ENCODE results near the gene VCPKMT. TPM values are rescaled to one million over a fixed set of nuclear protein-coding genes. Genes with fewer than 3 reads are reported as not detected.

The VCPKMT gene
- total RNA-seq, 4 donors from 2014 or later = 0.69 to 8.2 (median 4.9) TPM

DNA sequence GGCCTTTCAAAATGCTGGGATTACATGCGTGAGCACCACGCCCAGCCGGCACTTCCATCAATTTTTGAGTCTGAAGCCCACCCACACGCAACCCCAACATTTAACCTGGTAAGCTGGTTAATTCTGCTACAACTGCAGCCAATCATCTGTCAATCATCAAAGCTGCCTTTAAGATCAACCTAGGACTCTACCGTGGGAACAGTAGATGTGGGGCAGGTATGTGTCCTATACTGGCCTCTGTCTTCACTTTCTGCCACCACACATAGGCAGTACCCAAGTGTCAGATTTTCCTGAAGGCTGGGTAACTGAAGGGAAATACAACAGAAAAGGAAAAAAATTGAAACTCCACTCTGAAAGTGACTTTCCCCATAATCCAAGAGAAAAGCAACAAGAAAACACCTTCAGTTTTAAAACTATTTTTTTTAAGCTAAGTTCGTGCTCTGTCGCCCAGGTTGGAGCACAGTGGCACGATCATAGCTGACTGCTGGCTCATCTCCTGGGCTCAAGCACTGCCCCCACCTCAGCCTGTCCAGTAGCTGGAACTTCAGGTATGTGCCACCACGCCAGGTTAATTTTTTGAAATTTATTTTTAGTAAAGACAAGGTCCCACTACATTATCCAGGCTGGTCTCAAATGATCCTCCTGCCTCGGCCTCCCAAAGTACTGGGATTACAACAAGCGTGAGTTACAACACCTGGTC, 22.2 kb downstream of the VCPKMT start:
- 89 to 95% methylated on average over 6 to 7 of the region's 11 CpGs for WGBS, 2 donors (ENCODE audit: low coverage in 1 of 2)
- Histone ChIP-seq H3K4me1 (no peaks in the 10 kb centered on the region), H3K9me3 (no peaks in the 10 kb centered on the region), H3K36me3 (peaks cover 0 to 14% of the 10 kb centered on the region in 2 donors), H3K27ac (no peak overlapping the region), H3K4me3 (no peak overlapping the region), H3K27me3 (no peaks in the 10 kb centered on the region)
- TF ChIP-seq POLR2AphosphoS5 (IDR thresholded peaks at IDR 0.05) (no peak), EP300 (IDR thresholded peaks at IDR 0.05) (no peak), POLR2A (IDR thresholded peaks at IDR 0.05) (no peak)
- TF ChIP-seq, protein P1, sequence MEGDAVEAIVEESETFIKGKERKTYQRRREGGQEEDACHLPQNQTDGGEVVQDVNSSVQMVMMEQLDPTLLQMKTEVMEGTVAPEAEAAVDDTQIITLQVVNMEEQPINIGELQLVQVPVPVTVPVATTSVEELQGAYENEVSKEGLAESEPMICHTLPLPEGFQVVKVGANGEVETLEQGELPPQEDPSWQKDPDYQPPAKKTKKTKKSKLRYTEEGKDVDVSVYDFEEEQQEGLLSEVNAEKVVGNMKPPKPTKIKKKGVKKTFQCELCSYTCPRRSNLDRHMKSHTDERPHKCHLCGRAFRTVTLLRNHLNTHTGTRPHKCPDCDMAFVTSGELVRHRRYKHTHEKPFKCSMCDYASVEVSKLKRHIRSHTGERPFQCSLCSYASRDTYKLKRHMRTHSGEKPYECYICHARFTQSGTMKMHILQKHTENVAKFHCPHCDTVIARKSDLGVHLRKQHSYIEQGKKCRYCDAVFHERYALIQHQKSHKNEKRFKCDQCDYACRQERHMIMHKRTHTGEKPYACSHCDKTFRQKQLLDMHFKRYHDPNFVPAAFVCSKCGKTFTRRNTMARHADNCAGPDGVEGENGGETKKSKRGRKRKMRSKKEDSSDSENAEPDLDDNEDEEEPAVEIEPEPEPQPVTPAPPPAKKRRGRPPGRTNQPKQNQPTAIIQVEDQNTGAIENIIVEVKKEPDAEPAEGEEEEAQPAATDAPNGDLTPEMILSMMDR (IDR thresholded peaks at IDR 0.05) = no peak
- ATAC-seq = no peak

DNA sequence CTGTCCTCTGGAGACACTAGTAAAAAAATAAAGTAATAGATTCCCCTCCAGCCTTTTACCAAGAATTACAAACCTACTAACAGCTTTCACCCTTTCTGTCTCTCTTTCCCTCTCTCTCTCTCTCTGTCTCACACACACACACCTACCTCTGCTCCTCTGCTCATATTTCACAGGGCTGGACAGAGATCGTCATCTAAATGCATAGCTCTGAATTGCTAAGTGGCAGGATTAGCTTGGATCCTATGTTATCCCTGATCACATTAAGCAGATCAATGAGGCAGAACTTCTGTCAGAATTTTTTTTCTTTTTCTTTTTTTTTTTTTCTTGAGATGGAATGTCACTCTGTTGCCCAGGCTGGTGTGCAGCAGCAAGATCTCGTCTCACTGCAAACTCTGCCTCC, 22.9 kb downstream of the VCPKMT start:
- Histone ChIP-seq H3K9me3 (no peaks in the 10 kb centered on the region), H3K27ac (no peak overlapping the region), H3K4me3 (no peak overlapping the region), H3K4me1 (no peaks in the 10 kb centered on the region), H3K36me3 (peaks cover 0 to 14% of the 10 kb centered on the region in 2 donors), H3K27me3 (no peaks in the 10 kb centered on the region)
- WGBS, 2 donors (ENCODE audit: low coverage in 1 of 2) = 92% methylated on average over 1 of the region's 2 CpGs; no CpG with 5 or more reads in 1 of the 2 donors
- ATAC-seq = no peak
- TF ChIP-seq POLR2AphosphoS5 (IDR thresholded peaks at IDR 0.05) = no peak
- no peak for TF ChIP-seq EP300 (IDR thresholded peaks at IDR 0.05)
- TF ChIP-seq POLR2A (IDR thresholded peaks at IDR 0.05) = no peak

DNA sequence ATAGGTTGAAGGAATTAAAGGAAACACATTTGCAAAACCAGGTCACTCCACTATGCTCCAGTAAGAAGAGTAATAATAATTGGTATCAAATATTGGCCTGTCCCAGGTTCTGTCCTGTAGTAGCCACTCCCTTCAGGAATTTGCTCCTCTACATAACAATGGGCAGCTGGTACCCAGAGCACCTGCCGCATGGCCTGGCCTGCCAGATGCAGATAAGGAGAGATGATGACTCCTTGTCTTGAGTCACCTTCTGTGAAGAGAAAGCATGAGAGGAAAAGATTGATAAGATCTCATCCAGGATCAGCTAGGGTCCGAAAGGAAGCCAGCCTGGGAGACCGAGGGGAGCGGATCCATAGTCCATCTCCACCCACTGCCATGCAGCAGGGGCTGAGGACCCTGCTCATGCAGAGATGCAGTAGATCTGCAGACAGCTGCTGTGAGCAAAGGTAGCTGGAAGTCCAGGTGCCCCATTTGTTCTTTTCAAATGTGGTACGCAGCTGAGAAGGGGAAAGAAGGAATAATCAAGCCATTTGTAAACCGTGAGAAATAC, 24.3 kb downstream of the VCPKMT start:
- Histone ChIP-seq H3K27me3 (no peaks in the 10 kb centered on the region), H3K27ac (no peak overlapping the region), H3K9me3 (no peaks in the 10 kb centered on the region), H3K4me1 (no peaks in the 10 kb centered on the region), H3K36me3 (peaks cover 0 to 14% of the 10 kb centered on the region in 2 donors), H3K4me3 (no peak overlapping the region)
- TF ChIP-seq POLR2A (IDR thresholded peaks at IDR 0.05) (no peak), EP300 (IDR thresholded peaks at IDR 0.05) (no peak), POLR2AphosphoS5 (IDR thresholded peaks at IDR 0.05) (no peak)
- TF ChIP-seq, protein P1 (IDR thresholded peaks at IDR 0.05) = no peak
- no peak for ATAC-seq
- WGBS, 2 donors (ENCODE audit: low coverage in 1 of 2) = 89 to 94% methylated on average over 5 to 6 of the region's 6 CpGs

DNA sequence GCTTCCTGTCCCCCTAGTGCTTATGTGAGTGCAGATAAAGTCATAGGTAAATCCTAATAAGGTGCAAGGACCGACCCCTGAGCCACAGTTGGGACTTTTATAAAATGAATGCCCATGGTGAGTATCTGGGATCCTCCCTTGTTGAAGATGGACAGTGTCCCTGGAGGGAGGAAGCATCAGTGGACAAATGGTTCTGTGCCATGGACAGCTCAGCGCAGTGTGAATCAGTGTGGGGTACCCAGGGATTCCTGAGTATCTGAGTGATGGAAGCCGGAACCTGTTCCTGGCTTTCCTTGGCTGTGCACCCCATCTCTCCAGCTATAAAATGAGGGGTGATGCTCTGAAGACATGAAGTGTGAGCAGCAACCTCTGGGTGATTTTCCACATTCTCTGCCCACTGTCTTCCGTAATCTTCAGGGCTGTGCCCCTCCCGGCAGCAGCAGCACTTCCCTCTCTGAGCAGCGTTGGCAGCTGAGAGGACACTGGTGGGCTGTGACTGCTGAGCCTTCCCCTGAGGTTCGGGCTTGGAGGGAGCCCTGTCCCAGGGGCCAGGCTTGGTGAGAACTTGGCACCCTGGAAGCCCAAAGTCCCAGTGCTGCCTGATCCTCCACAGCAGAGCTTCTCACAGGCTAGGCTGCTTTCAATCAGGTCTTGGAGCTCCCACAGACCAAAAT, 25.0 kb downstream of the VCPKMT start:
- peaks cover 0 to 14% of the 10 kb centered on the region in 2 donors for H3K36me3 ChIP-seq
- no peaks in the 10 kb centered on the region for H3K9me3 ChIP-seq
- no peaks in the 10 kb centered on the region for H3K4me1 ChIP-seq
- 86 to 100% methylated on average over 1 of the region's 7 CpGs for WGBS, 2 donors (ENCODE audit: low coverage in 1 of 2)
- no peak for ATAC-seq
- no peak overlapping the region for H3K4me3 ChIP-seq
- H3K27me3 ChIP-seq = no peaks in the 10 kb centered on the region
- TF ChIP-seq POLR2A (IDR thresholded peaks at IDR 0.05) = no peak
- TF ChIP-seq POLR2AphosphoS5 (IDR thresholded peaks at IDR 0.05) = no peak
- TF ChIP-seq, protein P1 (IDR thresholded peaks at IDR 0.05) = no peak
- TF ChIP-seq EP300 (IDR thresholded peaks at IDR 0.05) = no peak
- no peak overlapping the region for H3K27ac ChIP-seq

DNA sequence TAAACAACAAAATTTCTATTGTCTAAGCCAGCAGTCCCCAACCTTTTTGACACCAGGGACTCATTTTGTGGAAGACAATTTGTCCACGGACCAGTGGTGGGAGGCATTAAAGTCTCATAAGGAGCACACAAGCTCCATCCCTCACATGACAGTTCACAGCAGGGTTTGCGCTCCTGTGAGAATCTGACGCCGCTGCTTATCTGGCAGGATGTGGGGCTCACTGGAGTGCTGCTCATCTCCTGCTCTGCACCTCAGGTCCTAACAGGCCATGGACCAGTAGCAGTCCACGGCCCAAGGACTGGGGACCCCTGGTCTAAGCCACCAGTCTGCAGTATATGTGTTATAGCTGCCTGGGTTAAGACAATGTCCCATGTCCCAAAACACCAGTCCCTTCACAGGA, 27.2 kb downstream of the VCPKMT start:
- peaks cover 0 to 14% of the 10 kb centered on the region in 2 donors for H3K36me3 ChIP-seq
- no peaks in the 10 kb centered on the region for H3K4me1 ChIP-seq
- H3K4me3 ChIP-seq = no peak overlapping the region
- TF ChIP-seq POLR2AphosphoS5 (IDR thresholded peaks at IDR 0.05) (no peak), POLR2A (IDR thresholded peaks at IDR 0.05) (no peak), EP300 (IDR thresholded peaks at IDR 0.05) (no peak)
- TF ChIP-seq, protein P1 (IDR thresholded peaks at IDR 0.05) = no peak
- no peaks in the 10 kb centered on the region for H3K27me3 ChIP-seq
- no peak overlapping the region for H3K27ac ChIP-seq
- no peaks in the 10 kb centered on the region for H3K9me3 ChIP-seq
- 86 to 96% methylated on average over 4 of the region's 5 CpGs for WGBS, 2 donors (ENCODE audit: low coverage in 1 of 2)
- no peak for ATAC-seq
